GM12801 (cell line): ENCODE data around the gene CCPG1.

Source experiments
- CTCF ChIP-seq: IDR thresholded peaks from one replicate; pipeline ENCODE4 v1.5.1; 2011; ENCODE audit warnings: control low read depth; ENCODE audit not compliant: insufficient read length; ENCODE audit errors: extremely low read depth

The CCPG1 gene

GRCh38 chr15:55337160-55337559 lies 71.0 kb downstream of the CCPG1 start:
- no peak for TF ChIP-seq CTCF

GRCh38 chr15:55334997-55335396 lies 73.2 kb downstream of the CCPG1 start:
- TF ChIP-seq CTCF, result no peak

- TF ChIP-seq CTCF, result no peak
Observed at GRCh38 chr15:55334371-55334770, 73.8 kb downstream of the CCPG1 start.

- TF ChIP-seq CTCF, result no peak
Observed at GRCh38 chr15:55327387-55327786, 80.8 kb downstream of the CCPG1 start.

- TF ChIP-seq CTCF, result no peak
Observed at GRCh38 chr15:55322467-55322866, 85.7 kb downstream of the CCPG1 start.

- no peak for TF ChIP-seq CTCF
Observed at GRCh38 chr15:55320963-55321362, 87.2 kb downstream of the CCPG1 start.

GRCh38 chr15:55320238-55320550 lies 88.0 kb downstream of the CCPG1 start:
- no peak for TF ChIP-seq CTCF
